ENCODE data around the gene PRKAR1B. TPM values are rescaled to one million over a fixed set of nuclear protein-coding genes. Genes with fewer than 3 reads are reported as not detected.

Gene PRKAR1B
- total RNA-seq, 4 donors from 2014 or later = 7.3 to 15.6 (median 12.3) TPM

DNA sequence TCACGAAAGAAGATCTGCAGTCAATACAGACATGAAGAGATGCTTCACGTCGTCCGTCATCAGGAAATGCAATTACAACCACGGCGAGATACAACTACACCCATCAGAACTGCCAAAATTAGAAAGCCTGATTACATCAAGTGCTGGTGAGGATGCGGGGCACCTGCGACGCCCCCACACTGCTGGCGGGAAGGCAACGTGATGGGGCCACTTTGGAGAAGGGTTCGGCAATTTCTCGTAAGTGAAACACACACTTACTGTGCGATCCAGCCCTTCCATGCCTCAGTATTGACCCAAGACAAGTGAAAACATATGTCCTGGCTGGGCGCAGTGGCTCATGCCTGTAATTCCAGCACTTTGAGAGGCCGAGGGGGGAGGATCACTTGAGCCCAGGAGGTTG lies 181.6 kb downstream of the PRKAR1B start:
- intact Hi-C loops (cut with DNase I) = no loop called here
- no peak for DNase-seq
- 87 to 88% methylated on average over 15 to 16 of the region's 16 CpGs for WGBS, 2 donors
- H3K36me3 ChIP-seq = no peaks in the 10 kb centered on the region
- TF ChIP-seq POLR2A (IDR thresholded peaks at IDR 0.05) = no peak
- TF ChIP-seq, protein P1, sequence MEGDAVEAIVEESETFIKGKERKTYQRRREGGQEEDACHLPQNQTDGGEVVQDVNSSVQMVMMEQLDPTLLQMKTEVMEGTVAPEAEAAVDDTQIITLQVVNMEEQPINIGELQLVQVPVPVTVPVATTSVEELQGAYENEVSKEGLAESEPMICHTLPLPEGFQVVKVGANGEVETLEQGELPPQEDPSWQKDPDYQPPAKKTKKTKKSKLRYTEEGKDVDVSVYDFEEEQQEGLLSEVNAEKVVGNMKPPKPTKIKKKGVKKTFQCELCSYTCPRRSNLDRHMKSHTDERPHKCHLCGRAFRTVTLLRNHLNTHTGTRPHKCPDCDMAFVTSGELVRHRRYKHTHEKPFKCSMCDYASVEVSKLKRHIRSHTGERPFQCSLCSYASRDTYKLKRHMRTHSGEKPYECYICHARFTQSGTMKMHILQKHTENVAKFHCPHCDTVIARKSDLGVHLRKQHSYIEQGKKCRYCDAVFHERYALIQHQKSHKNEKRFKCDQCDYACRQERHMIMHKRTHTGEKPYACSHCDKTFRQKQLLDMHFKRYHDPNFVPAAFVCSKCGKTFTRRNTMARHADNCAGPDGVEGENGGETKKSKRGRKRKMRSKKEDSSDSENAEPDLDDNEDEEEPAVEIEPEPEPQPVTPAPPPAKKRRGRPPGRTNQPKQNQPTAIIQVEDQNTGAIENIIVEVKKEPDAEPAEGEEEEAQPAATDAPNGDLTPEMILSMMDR (IDR thresholded peaks at IDR 0.05) = no peak
- H3K4me1 ChIP-seq = peaks cover 0 to 2% of the 10 kb centered on the region in 2 donors
- H3K27ac ChIP-seq = no peak overlapping the region
- H3K9me3 ChIP-seq = no peaks in the 10 kb centered on the region
- H3K27me3 ChIP-seq = no peaks in the 10 kb centered on the region
- no peak overlapping the region for H3K4me3 ChIP-seq (replicated peaks in 1 of 3)

DNA sequence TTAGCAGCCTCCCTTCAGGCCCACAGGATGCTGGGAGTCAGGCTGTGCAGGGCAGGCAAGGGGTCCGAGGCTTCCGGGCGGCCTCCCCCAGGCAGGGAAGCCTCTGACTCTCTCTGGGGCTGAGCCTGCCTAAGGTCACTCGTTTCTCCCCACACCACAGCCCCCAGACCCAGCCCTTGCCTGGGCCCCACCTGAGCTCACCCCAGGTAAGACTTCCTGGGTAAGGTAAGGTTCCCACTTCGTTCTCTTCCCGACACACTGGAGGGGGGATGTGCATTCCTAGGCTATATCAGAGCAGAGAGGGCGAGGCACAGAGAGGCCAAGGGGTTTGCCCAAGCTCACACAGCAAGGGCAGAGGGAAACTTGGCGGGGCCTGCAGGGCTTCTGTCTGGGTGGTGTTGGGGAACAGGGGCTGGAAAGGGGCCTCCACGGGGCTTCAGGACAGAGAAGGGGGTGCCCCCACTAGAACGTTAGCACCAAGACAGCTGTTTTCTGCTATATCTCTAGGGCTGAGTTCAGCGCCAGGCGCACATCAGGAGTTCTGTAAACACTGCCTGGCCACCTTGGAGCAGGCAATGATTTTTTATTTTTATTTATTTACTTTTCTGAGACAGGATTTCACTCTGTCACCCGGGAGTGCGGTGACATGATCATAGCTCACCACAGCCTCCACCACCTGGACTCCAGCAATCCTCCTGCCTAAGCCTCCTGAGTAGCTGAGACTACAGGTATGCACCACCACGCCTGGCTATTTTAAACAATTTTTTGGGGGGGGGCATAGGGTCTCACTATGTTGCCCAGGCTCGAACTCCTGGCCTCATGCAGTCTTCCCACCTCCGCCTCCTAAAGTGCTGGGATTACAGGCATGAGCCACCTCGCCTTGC lies 182.5 kb downstream of the PRKAR1B start:
- intact Hi-C loops (cut with DNase I) = no loop called here
- no peak for DNase-seq
- WGBS, 2 donors = 90 to 95% methylated on average over 18 of the region's 18 CpGs
- Histone ChIP-seq H3K36me3 (no peaks in the 10 kb centered on the region), H3K4me3 (replicated peaks in 1 of 3) (no peak overlapping the region), H3K27ac (no peak overlapping the region), H3K4me1 (peaks cover 0 to 2% of the 10 kb centered on the region in 2 donors), H3K9me3 (no peaks in the 10 kb centered on the region), H3K27me3 (no peaks in the 10 kb centered on the region)
- TF ChIP-seq, protein P1 (IDR thresholded peaks at IDR 0.05) = no peak
- no peak for TF ChIP-seq POLR2A (IDR thresholded peaks at IDR 0.05)

DNA sequence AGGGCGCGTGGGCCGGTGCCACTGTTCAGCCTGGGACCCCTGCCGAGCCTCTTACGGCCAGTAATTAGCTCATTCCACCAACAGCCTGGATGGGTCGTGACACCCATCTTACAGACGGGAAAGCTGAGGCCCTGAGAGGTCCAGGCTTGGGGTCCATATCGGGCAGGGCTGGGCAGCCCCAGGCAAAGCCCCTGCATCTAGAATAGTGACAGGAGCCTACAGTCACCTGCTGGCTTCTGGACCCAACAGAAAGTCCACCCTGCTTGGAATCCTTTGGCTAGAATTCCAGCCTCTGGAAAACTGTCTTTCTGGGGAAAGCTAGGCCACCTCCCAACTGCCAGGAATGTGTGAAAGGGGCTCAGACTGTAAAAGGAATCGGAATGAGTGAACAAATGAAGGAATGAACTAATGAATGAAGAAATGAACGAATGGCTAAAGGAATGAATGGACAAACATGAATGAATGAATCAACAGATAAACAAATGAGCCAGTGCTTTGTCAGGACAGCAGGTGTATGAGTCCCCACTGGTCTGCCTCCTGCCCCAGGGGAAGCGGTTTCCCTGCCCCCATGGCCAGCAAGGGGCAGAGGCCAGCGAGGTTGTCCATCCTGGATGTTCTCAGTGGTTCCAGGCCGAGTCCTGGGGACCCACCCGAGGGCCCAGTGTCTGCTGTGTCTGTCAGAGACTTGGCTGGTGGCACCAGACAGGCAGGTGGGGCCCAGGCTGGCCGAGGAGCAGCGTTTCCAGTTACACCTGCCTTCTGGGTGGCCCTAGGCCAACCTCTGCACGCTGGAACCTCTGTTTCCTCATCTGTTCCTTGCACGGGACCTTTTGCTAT lies 183.4 kb downstream of the PRKAR1B start:
- no peaks in the 10 kb centered on the region for H3K36me3 ChIP-seq
- H3K4me1 ChIP-seq = peaks cover 0 to 2% of the 10 kb centered on the region in 2 donors
- no peaks in the 10 kb centered on the region for H3K27me3 ChIP-seq
- TF ChIP-seq, protein P1 (IDR thresholded peaks at IDR 0.05) = no peak
- no peak for TF ChIP-seq POLR2A (IDR thresholded peaks at IDR 0.05)
- no peak for DNase-seq
- H3K4me3 ChIP-seq (replicated peaks in 1 of 3) = no peak overlapping the region
- no peaks in the 10 kb centered on the region for H3K9me3 ChIP-seq
- WGBS, 2 donors = 88 to 89% methylated on average over 12 to 15 of the region's 18 CpGs
- intact Hi-C loops (cut with DNase I) = no loop called here
- no peak overlapping the region for H3K27ac ChIP-seq

DNA sequence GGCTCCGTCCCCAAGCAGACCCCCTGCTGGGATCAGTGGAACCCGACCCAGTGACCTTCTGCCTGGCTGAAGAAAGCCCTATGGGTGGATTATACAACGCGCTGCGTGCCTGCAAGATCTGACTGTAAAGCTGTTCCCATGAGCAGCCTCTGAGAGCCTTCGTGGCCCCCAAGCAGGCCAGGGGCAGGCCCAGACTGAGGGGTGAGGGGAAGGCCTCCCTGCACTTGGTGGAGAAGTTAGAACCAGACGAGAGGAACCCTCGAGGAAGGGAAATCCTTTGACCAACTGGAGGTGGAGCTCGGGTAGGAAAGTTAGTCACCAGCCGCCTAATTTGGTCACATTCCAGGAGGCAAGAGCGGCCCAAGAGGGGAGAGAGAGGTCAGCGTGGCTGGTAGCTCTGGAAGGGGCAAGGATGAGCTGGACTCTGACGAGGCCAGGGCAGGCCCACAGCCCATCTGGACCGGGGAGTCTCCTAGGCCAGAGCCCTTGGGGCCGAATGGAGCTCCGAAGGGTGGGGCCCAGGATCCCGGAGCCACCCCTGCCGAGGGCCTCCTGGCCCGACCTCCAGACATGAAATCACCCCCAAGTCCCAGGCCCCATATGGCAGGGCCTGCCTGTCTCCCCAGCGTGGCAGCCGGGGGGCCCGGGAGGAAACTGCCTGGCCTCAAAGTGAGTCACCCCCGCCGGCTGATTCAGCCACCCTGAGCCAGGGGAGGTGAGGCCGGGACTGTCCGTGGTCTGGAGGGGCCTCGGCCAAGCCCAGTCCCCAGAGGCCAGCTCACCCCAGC lies 184.2 kb downstream of the PRKAR1B start:
- H3K9me3 ChIP-seq = no peaks in the 10 kb centered on the region
- intact Hi-C loops (cut with DNase I) = no loop called here
- no peaks in the 10 kb centered on the region for H3K27me3 ChIP-seq
- WGBS, 2 donors = 53 to 68% methylated on average over 9 of the region's 27 CpGs
- H3K36me3 ChIP-seq = no peaks in the 10 kb centered on the region
- DNase-seq = no peak
- peaks cover 0 to 9% of the 10 kb centered on the region in 2 donors for H3K4me1 ChIP-seq
- no peak overlapping the region for H3K27ac ChIP-seq
- H3K4me3 ChIP-seq (replicated peaks in 1 of 3) = no peak overlapping the region
- TF ChIP-seq, protein P1 (IDR thresholded peaks at IDR 0.05) = no peak
- TF ChIP-seq POLR2A (IDR thresholded peaks at IDR 0.05) = no peak

Measured in thyroid gland (tissue), 4 donors.